ENCODE measurements around the gene PKP1.

Gene PKP1

DNA sequence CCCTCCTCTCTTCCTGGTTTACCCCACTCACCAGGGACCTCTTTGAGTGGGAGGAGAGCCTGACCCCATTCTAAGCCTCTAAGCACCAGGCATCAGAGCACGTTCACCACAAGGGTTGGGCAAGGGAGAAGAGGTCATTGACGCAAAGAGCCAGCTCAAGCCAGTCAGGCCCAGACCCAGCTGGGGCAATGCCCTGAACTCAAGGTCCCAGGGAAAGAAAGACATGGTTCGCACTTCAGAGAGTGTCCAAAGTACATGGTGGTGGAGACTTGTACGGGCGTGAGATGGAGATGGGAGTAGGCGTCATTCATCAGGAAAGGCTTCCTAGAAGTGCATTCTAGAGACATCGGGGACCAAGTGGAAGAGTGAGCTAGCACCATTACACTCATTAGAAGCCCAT, 7.2 kb downstream of the PKP1 start:
- Histone ChIP-seq H3K4ac (ENCODE audit: low read depth in 1 of 2, low read length in 2 of 2) (no peak overlapping the region), H3K4me2 (ENCODE audit: low read length, poor library complexity, severe bottlenecking) (no peak overlapping the region), H3K4me3 (ENCODE audit: insufficient read depth in 1 of 2, low read depth in 1 of 2, low read length in 2 of 2) (no peak overlapping the region), H2BK15ac (ENCODE audit: low read depth, poor library complexity, severe bottlenecking) (no peak overlapping the region), H4K8ac (ENCODE audit: low read length) (no peak overlapping the region), H3K79me1 (replicated peaks; ENCODE audit: low read length, poor library complexity, severe bottlenecking) (no peaks in the 10 kb centered on the region), H3K27ac (ENCODE audit: low read length, poor library complexity, severe bottlenecking) (no peak overlapping the region), H3K14ac (ENCODE audit: low read length in 2 of 2) (no peak overlapping the region), H3K4me1 (ENCODE audit: control insufficient read depth, insufficient read depth, low read depth, low read length) (no peaks in the 10 kb centered on the region), H2BK5ac (ENCODE audit: low read depth, low read length, poor library complexity, severe bottlenecking) (no peak overlapping the region), H2AK5ac (ENCODE audit: low read length, severe bottlenecking) (no peak overlapping the region), H2AFZ (ENCODE audit: low read depth, low read length) (no peak overlapping the region), H3K27me3 (ENCODE audit: control insufficient read depth in 1 of 2, insufficient read depth in 1 of 2, low read length in 2 of 2) (peaks cover 60 to 80% of the 10 kb centered on the region in 2 experiments), H3K9ac (ENCODE audit: low read length) (no peak overlapping the region), H3K18ac (ENCODE audit: low read depth in 1 of 2, low read length in 2 of 2) (no peak overlapping the region), H2BK12ac (ENCODE audit: low read length in 2 of 2) (no peak overlapping the region), H3K23ac (ENCODE audit: low read length in 2 of 2) (no peak overlapping the region), H2BK120ac (ENCODE audit: low read depth, low read length) (no peak overlapping the region), H4K91ac (ENCODE audit: low read length) (no peak overlapping the region), H3K36me3 (ENCODE audit: control insufficient read depth in 1 of 2, insufficient read depth in 2 of 2, low read depth in 1 of 2, low read length in 2 of 2) (no peaks in the 10 kb centered on the region), H3K9me3 (ENCODE audit: control insufficient read depth, low read length) (no peaks in the 10 kb centered on the region)
- WGBS = 85% methylated on average over 7 of the region's 7 CpGs
- no peak for DNase-seq

- Histone ChIP-seq H2BK12ac (ENCODE audit: low read length in 2 of 2) (no peak overlapping the region), H2BK5ac (ENCODE audit: low read depth, low read length, poor library complexity, severe bottlenecking) (no peak overlapping the region), H2BK15ac (ENCODE audit: low read depth, poor library complexity, severe bottlenecking) (no peak overlapping the region), H3K27me3 (ENCODE audit: control insufficient read depth in 1 of 2, insufficient read depth in 1 of 2, low read length in 2 of 2) (peaks cover 46 to 67% of the 10 kb centered on the region in 2 experiments), H4K8ac (ENCODE audit: low read length) (no peak overlapping the region), H3K4ac (ENCODE audit: low read depth in 1 of 2, low read length in 2 of 2) (no peak overlapping the region), H4K91ac (ENCODE audit: low read length) (no peak overlapping the region), H3K18ac (ENCODE audit: low read depth in 1 of 2, low read length in 2 of 2) (no peak overlapping the region), H2AFZ (ENCODE audit: low read depth, low read length) (no peak overlapping the region), H3K23ac (ENCODE audit: low read length in 2 of 2) (no peak overlapping the region), H3K27ac (ENCODE audit: low read length, poor library complexity, severe bottlenecking) (no peak overlapping the region), H3K9ac (ENCODE audit: low read length) (no peak overlapping the region), H3K4me3 (ENCODE audit: insufficient read depth in 1 of 2, low read depth in 1 of 2, low read length in 2 of 2) (no peak overlapping the region), H2BK120ac (ENCODE audit: low read depth, low read length) (no peak overlapping the region), H2AK5ac (ENCODE audit: low read length, severe bottlenecking) (no peak overlapping the region), H3K9me3 (ENCODE audit: control insufficient read depth, low read length) (no peaks in the 10 kb centered on the region), H3K79me1 (replicated peaks; ENCODE audit: low read length, poor library complexity, severe bottlenecking) (no peaks in the 10 kb centered on the region), H3K4me1 (ENCODE audit: control insufficient read depth, insufficient read depth, low read depth, low read length) (peaks cover 2% of the 10 kb centered on the region), H3K14ac (ENCODE audit: low read length in 2 of 2) (no peak overlapping the region), H3K4me2 (ENCODE audit: low read length, poor library complexity, severe bottlenecking) (no peak overlapping the region), H3K36me3 (ENCODE audit: control insufficient read depth in 1 of 2, insufficient read depth in 2 of 2, low read depth in 1 of 2, low read length in 2 of 2) (no peaks in the 10 kb centered on the region)
- WGBS = 60% methylated on average over 8 of the region's 8 CpGs
- no peak for DNase-seq
Measured at GRCh38 chr1:201291916-201292315, 8.6 kb downstream of the PKP1 start.

DNA sequence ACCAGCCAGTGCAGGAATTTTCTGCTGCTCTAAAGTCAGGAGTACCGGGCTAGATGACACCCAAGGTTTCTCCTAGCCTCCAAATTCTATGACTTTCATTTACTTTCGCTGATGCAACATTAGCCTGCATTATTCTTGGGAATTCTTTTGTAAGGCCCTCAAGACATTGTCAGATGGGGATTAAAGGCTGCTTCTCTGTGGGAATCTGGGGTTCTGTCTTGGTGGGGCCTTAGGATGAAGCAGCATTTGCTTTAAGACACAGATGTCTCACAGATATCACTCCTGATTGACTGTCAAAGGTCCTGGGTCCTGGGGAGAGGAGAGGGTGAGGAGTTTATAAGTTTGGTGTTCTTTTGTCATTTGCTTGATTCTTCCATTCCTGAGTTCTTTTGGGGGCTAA, 11.6 kb downstream of the PKP1 start:
- Histone ChIP-seq H3K18ac (ENCODE audit: low read depth in 1 of 2, low read length in 2 of 2) (no peak overlapping the region), H3K23ac (ENCODE audit: low read length in 2 of 2) (no peak overlapping the region), H3K9ac (ENCODE audit: low read length) (no peak overlapping the region), H3K4me1 (ENCODE audit: control insufficient read depth, insufficient read depth, low read depth, low read length) (peaks cover 2% of the 10 kb centered on the region), H4K91ac (ENCODE audit: low read length) (no peak overlapping the region), H3K14ac (ENCODE audit: low read length in 2 of 2) (no peak overlapping the region), H4K8ac (ENCODE audit: low read length) (no peak overlapping the region), H3K27me3 (ENCODE audit: control insufficient read depth in 1 of 2, insufficient read depth in 1 of 2, low read length in 2 of 2) (peaks cover 31 to 37% of the 10 kb centered on the region in 2 experiments), H3K27ac (ENCODE audit: low read length, poor library complexity, severe bottlenecking) (no peak overlapping the region), H2BK120ac (ENCODE audit: low read depth, low read length) (no peak overlapping the region), H3K79me1 (replicated peaks; ENCODE audit: low read length, poor library complexity, severe bottlenecking) (no peaks in the 10 kb centered on the region), H3K4me3 (ENCODE audit: insufficient read depth in 1 of 2, low read depth in 1 of 2, low read length in 2 of 2) (no peak overlapping the region), H3K4me2 (ENCODE audit: low read length, poor library complexity, severe bottlenecking) (no peak overlapping the region), H2AFZ (ENCODE audit: low read depth, low read length) (no peak overlapping the region), H3K36me3 (ENCODE audit: control insufficient read depth in 1 of 2, insufficient read depth in 2 of 2, low read depth in 1 of 2, low read length in 2 of 2) (no peaks in the 10 kb centered on the region), H3K4ac (ENCODE audit: low read depth in 1 of 2, low read length in 2 of 2) (no peak overlapping the region), H2BK12ac (ENCODE audit: low read length in 2 of 2) (no peak overlapping the region), H2AK5ac (ENCODE audit: low read length, severe bottlenecking) (no peak overlapping the region), H2BK15ac (ENCODE audit: low read depth, poor library complexity, severe bottlenecking) (no peak overlapping the region), H2BK5ac (ENCODE audit: low read depth, low read length, poor library complexity, severe bottlenecking) (no peak overlapping the region), H3K9me3 (ENCODE audit: control insufficient read depth, low read length) (no peaks in the 10 kb centered on the region)
- no peak for DNase-seq
- WGBS = 77% methylated on average over 2 of the region's 2 CpGs

GRCh38 chr1:201295346-201295745, 12.0 kb downstream of the PKP1 start:
- 82% methylated on average over 4 of the region's 4 CpGs for WGBS
- no peak for DNase-seq
- Histone ChIP-seq H3K23ac (ENCODE audit: low read length in 2 of 2) (no peak overlapping the region), H3K4me3 (ENCODE audit: insufficient read depth in 1 of 2, low read depth in 1 of 2, low read length in 2 of 2) (no peak overlapping the region), H2AK5ac (ENCODE audit: low read length, severe bottlenecking) (no peak overlapping the region), H2BK5ac (ENCODE audit: low read depth, low read length, poor library complexity, severe bottlenecking) (no peak overlapping the region), H2BK15ac (ENCODE audit: low read depth, poor library complexity, severe bottlenecking) (no peak overlapping the region), H3K4ac (ENCODE audit: low read depth in 1 of 2, low read length in 2 of 2) (no peak overlapping the region), H3K9me3 (ENCODE audit: control insufficient read depth, low read length) (no peaks in the 10 kb centered on the region), H3K4me2 (ENCODE audit: low read length, poor library complexity, severe bottlenecking) (no peak overlapping the region), H3K18ac (ENCODE audit: low read depth in 1 of 2, low read length in 2 of 2) (no peak overlapping the region), H2BK120ac (ENCODE audit: low read depth, low read length) (no peak overlapping the region), H3K27me3 (ENCODE audit: control insufficient read depth in 1 of 2, insufficient read depth in 1 of 2, low read length in 2 of 2) (peaks cover 31 to 32% of the 10 kb centered on the region in 2 experiments), H3K79me1 (replicated peaks; ENCODE audit: low read length, poor library complexity, severe bottlenecking) (no peaks in the 10 kb centered on the region), H4K8ac (ENCODE audit: low read length) (no peak overlapping the region), H3K36me3 (ENCODE audit: control insufficient read depth in 1 of 2, insufficient read depth in 2 of 2, low read depth in 1 of 2, low read length in 2 of 2) (no peaks in the 10 kb centered on the region), H4K91ac (ENCODE audit: low read length) (no peak overlapping the region), H3K4me1 (ENCODE audit: control insufficient read depth, insufficient read depth, low read depth, low read length) (peaks cover 2% of the 10 kb centered on the region), H3K9ac (ENCODE audit: low read length) (no peak overlapping the region), H2BK12ac (ENCODE audit: low read length in 2 of 2) (no peak overlapping the region), H3K27ac (ENCODE audit: low read length, poor library complexity, severe bottlenecking) (no peak overlapping the region), H2AFZ (ENCODE audit: low read depth, low read length) (no peak overlapping the region), H3K14ac (ENCODE audit: low read length in 2 of 2) (no peak overlapping the region)
